WTC11 (cell line): ENCODE results near the gene SESN2. TPM values are rescaled to one million over a fixed set of nuclear protein-coding genes. Genes with fewer than 3 reads are reported as not detected.
A peak's percentile ranks its signal among the peaks of the same experiment; 100 is the strongest.

Source experiments
- ATAC-seq: fragments of 200-7000 bp; cut with Tn5 transposase; 2 replicates; pipeline ENCODE4 v1.10.0; 2021; ENCODE audit warnings: mild to moderate bottlenecking, moderate library complexity
- CTCF ChIA-PET: fragments of 300-600 bp; sonication (Branson Sonifier 250); formaldehyde crosslinking; loops from one replicate; lab custom pipeline; 2021; ENCODE audit warnings: antibody characterized with exemption; lab: Charles Lee
- POLR2A ChIA-PET: fragments of 350-600 bp; sonication (Branson Sonifier 250); formaldehyde crosslinking; loops from one replicate; lab custom pipeline; 2021; ENCODE audit warnings: antibody characterized with exemption; lab: Charles Lee
- DNase-seq: peaks from one replicate; pipeline ENCODE4 v3.0.0; 2021; ENCODE audit warnings: low spot score
- H3K27ac Mint-ChIP-seq: 2 replicates; pipeline ENCODE4 v1.8.0; 2021; ENCODE audit warnings: mixed read lengths
- H3K27me3 Mint-ChIP-seq: 2 replicates; pipeline ENCODE4 v1.8.0; 2021; ENCODE audit warnings: low read depth, mild to moderate bottlenecking, moderate library complexity, mixed read lengths
- H3K36me3 Mint-ChIP-seq: 2 replicates; pipeline ENCODE4 v1.8.0; 2021; ENCODE audit warnings: mixed read lengths
- H3K4me1 Mint-ChIP-seq: 2 replicates; pipeline ENCODE4 v1.8.0; 2022; ENCODE audit warnings: mixed read lengths
- H3K4me3 Mint-ChIP-seq: 2 replicates; pipeline ENCODE4 v1.8.0; 2021; ENCODE audit warnings: mild to moderate bottlenecking, moderate library complexity, mixed read lengths
- H3K9me3 Mint-ChIP-seq: 2 replicates; pipeline ENCODE4 v1.8.0; 2021; ENCODE audit warnings: mixed read lengths
- ATF1 ChIP-seq: sonication (generic); formaldehyde crosslinking; IDR thresholded peaks from 2 replicates; pipeline ENCODE4 v1.8.1; 2023; ENCODE audit warnings: mild to moderate bottlenecking, moderate library complexity, missing genetic modification reagents
- FOXJ3 ChIP-seq: sonication (generic); formaldehyde crosslinking; IDR thresholded peaks from 2 replicates; pipeline ENCODE4 v1.9.0; 2021; ENCODE audit warnings: missing genetic modification reagents, mild to moderate bottlenecking, borderline replicate concordance
- GRHL2 ChIP-seq: fragments of 250-450 bp; sonication (Bioruptor Pico); IDR thresholded peaks from 2 replicates; pipeline ENCODE4 v1.8.0; 2022; ENCODE audit warnings: mild to moderate bottlenecking, moderate library complexity; ENCODE audit not compliant: insufficient replicate concordance, severe bottlenecking
- IRF2 ChIP-seq: sonication (generic); formaldehyde crosslinking; IDR thresholded peaks from 2 replicates; pipeline ENCODE4 v1.8.0; 2022; ENCODE audit warnings: low read depth, missing genetic modification reagents, borderline replicate concordance
- JAZF1 ChIP-seq: fragments of 250-450 bp; sonication (Bioruptor Pico); IDR thresholded peaks from 2 replicates; pipeline ENCODE4 v1.9.0; 2021; ENCODE audit warnings: moderate library complexity, mild to moderate bottlenecking, inconsistent platforms
- JUN ChIP-seq: sonication (generic); formaldehyde crosslinking; IDR thresholded peaks from 2 replicates; pipeline ENCODE4 v1.8.0; 2023; ENCODE audit warnings: mild to moderate bottlenecking, missing genetic modification reagents
- MLX ChIP-seq: sonication (generic); formaldehyde crosslinking; IDR thresholded peaks from 2 replicates; pipeline ENCODE4 v1.8.1; 2023; ENCODE audit warnings: mild to moderate bottlenecking, missing genetic modification reagents, moderate library complexity
- MYBL2 ChIP-seq: sonication (generic); formaldehyde crosslinking; IDR thresholded peaks from 2 replicates; pipeline ENCODE4 v1.8.1; 2023; ENCODE audit warnings: mild to moderate bottlenecking, moderate library complexity, missing genetic modification reagents
- NR1H2 ChIP-seq: sonication (generic); formaldehyde crosslinking; IDR thresholded peaks from 2 replicates; pipeline ENCODE4 v1.9.0; 2021; ENCODE audit warnings: mild to moderate bottlenecking, moderate library complexity, missing genetic modification reagents
- SMAD4 ChIP-seq: sonication (generic); formaldehyde crosslinking; IDR thresholded peaks from 2 replicates; pipeline ENCODE4 v1.8.0; 2022; ENCODE audit warnings: mild to moderate bottlenecking, missing genetic modification reagents
- SOX15 ChIP-seq: fragments of 250-450 bp; sonication (Bioruptor Pico); IDR thresholded peaks from 2 replicates; pipeline ENCODE4 v1.9.0; 2021; ENCODE audit warnings: mild to moderate bottlenecking
- TEAD4 ChIP-seq: sonication (generic); formaldehyde crosslinking; IDR thresholded peaks from 2 replicates; pipeline ENCODE4 v1.8.0; 2022; ENCODE audit warnings: mild to moderate bottlenecking, missing genetic modification reagents
- ZNF671 ChIP-seq: fragments of 250-450 bp; sonication (Bioruptor Pico); IDR thresholded peaks from 2 replicates; pipeline ENCODE4 v1.8.0; 2021; ENCODE audit warnings: mild to moderate bottlenecking
- ZSCAN18 ChIP-seq: fragments of 250-450 bp; sonication (Bioruptor Pico); IDR thresholded peaks from 2 replicates; pipeline ENCODE4 v2.1.2; 2022; ENCODE audit warnings: mild to moderate bottlenecking, moderate library complexity
- total RNA-seq: library from RNA; stranded (reverse); gene quantifications from 3 replicates; pipeline ENCODE4 v1.2.3, GENCODE V29; 2021
- TF ChIP-seq, protein P1 (sequence below): sonication (generic); formaldehyde crosslinking; IDR thresholded peaks from 2 replicates; pipeline ENCODE4 v1.8.0; 2023; ENCODE audit warnings: missing genetic modification reagents, mild to moderate bottlenecking, borderline replicate concordance
- TF ChIP-seq, protein P2 (sequence below): sonication (generic); formaldehyde crosslinking; conservative IDR thresholded peaks from 2 replicates; pipeline ENCODE4 v1.8.1; 2023; ENCODE audit warnings: mild to moderate bottlenecking, low read depth, missing genetic modification reagents, moderate library complexity
- TF ChIP-seq, protein P3 (sequence below): sonication (generic); formaldehyde crosslinking; conservative IDR thresholded peaks from 2 replicates; pipeline ENCODE4 v1.8.1; 2022; ENCODE audit warnings: mild to moderate bottlenecking, missing genetic modification reagents

Gene SESN2
- total RNA-seq, 1 experiment from 2014 or later: 38.1 TPM

GRCh38 chr1:28328228-28328648 is 68.9 kb downstream of the SESN2 start:
- DNase-seq (no peak), ATAC-seq (no peak)
- TF ChIP-seq ZNF671 (CRISPR knock-in tag): no peak
- no peak for TF ChIP-seq IRF2 (CRISPR knock-in tag)
- TF ChIP-seq ZSCAN18: no peak
- TF ChIP-seq SMAD4: no peak
- no peak for TF ChIP-seq NR1H2 (CRISPR knock-in tag)
- TF ChIP-seq, protein P1, sequence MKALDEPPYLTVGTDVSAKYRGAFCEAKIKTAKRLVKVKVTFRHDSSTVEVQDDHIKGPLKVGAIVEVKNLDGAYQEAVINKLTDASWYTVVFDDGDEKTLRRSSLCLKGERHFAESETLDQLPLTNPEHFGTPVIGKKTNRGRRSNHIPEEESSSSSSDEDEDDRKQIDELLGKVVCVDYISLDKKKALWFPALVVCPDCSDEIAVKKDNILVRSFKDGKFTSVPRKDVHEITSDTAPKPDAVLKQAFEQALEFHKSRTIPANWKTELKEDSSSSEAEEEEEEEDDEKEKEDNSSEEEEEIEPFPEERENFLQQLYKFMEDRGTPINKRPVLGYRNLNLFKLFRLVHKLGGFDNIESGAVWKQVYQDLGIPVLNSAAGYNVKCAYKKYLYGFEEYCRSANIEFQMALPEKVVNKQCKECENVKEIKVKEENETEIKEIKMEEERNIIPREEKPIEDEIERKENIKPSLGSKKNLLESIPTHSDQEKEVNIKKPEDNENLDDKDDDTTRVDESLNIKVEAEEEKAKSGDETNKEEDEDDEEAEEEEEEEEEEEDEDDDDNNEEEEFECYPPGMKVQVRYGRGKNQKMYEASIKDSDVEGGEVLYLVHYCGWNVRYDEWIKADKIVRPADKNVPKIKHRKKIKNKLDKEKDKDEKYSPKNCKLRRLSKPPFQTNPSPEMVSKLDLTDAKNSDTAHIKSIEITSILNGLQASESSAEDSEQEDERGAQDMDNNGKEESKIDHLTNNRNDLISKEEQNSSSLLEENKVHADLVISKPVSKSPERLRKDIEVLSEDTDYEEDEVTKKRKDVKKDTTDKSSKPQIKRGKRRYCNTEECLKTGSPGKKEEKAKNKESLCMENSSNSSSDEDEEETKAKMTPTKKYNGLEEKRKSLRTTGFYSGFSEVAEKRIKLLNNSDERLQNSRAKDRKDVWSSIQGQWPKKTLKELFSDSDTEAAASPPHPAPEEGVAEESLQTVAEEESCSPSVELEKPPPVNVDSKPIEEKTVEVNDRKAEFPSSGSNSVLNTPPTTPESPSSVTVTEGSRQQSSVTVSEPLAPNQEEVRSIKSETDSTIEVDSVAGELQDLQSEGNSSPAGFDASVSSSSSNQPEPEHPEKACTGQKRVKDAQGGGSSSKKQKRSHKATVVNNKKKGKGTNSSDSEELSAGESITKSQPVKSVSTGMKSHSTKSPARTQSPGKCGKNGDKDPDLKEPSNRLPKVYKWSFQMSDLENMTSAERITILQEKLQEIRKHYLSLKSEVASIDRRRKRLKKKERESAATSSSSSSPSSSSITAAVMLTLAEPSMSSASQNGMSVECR (CRISPR knock-in tag): no peak
- no peak for TF ChIP-seq JUN (CRISPR knock-in tag)
- TF ChIP-seq TEAD4: no peak
- no peak for TF ChIP-seq GRHL2 (CRISPR knock-in tag)
- TF ChIP-seq MYBL2 (CRISPR knock-in tag): no peak
- no peak for TF ChIP-seq MLX (CRISPR knock-in tag)
- no peak for TF ChIP-seq SOX15 (CRISPR knock-in tag)
- TF ChIP-seq, protein P2, sequence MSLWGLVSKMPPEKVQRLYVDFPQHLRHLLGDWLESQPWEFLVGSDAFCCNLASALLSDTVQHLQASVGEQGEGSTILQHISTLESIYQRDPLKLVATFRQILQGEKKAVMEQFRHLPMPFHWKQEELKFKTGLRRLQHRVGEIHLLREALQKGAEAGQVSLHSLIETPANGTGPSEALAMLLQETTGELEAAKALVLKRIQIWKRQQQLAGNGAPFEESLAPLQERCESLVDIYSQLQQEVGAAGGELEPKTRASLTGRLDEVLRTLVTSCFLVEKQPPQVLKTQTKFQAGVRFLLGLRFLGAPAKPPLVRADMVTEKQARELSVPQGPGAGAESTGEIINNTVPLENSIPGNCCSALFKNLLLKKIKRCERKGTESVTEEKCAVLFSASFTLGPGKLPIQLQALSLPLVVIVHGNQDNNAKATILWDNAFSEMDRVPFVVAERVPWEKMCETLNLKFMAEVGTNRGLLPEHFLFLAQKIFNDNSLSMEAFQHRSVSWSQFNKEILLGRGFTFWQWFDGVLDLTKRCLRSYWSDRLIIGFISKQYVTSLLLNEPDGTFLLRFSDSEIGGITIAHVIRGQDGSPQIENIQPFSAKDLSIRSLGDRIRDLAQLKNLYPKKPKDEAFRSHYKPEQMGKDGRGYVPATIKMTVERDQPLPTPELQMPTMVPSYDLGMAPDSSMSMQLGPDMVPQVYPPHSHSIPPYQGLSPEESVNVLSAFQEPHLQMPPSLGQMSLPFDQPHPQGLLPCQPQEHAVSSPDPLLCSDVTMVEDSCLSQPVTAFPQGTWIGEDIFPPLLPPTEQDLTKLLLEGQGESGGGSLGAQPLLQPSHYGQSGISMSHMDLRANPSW (CRISPR knock-in tag): no peak
- TF ChIP-seq JAZF1 (CRISPR knock-in tag): no peak
- TF ChIP-seq FOXJ3 (CRISPR knock-in tag): no peak
- TF ChIP-seq, protein P3, sequence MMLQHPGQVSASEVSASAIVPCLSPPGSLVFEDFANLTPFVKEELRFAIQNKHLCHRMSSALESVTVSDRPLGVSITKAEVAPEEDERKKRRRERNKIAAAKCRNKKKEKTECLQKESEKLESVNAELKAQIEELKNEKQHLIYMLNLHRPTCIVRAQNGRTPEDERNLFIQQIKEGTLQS (CRISPR knock-in tag): no peak
- TF ChIP-seq ATF1 (CRISPR knock-in tag): no peak
- CTCF ChIA-PET: interaction anchor here (0.6 to 3.7 kb wide), 10 partner anchors 13 to 753 kb away, joined by 3 to 28 read pairs (median 4); partner anchors contain the start of gene TAF12
- Mint-ChIP-seq H3K9me3 (no peaks in the 10 kb centered on the region), H3K4me3 (peak overlapping the region; percentile 90), H3K27me3 (peaks cover 2% of the 10 kb centered on the region; the same call in 1 of the 2 replicates), H3K36me3 (peaks cover 19% of the 10 kb centered on the region), H3K4me1 (peaks cover 9% of the 10 kb centered on the region), H3K27ac (peak overlapping the region; percentile 99)
- POLR2A ChIA-PET: interaction anchor here (0.5 to 2.4 kb wide), 8 partner anchors 11 to 903 kb away, joined by 3 to 19 read pairs (median 4); partner anchors contain the start of gene SESN2
